ENCODE measurements around the gene LRRTM4. TPM values are rescaled to one million over a fixed set of nuclear protein-coding genes. Genes with fewer than 3 reads are reported as not detected.
"Not testable (repeated sequence)": the region's sequence is repeated elsewhere in the genome, so short reads cannot be mapped to it uniquely, and the experiment has no call there.

Gene LRRTM4
- total RNA-seq, 1 donor from 2014 or later: 1.3 TPM

DNA sequence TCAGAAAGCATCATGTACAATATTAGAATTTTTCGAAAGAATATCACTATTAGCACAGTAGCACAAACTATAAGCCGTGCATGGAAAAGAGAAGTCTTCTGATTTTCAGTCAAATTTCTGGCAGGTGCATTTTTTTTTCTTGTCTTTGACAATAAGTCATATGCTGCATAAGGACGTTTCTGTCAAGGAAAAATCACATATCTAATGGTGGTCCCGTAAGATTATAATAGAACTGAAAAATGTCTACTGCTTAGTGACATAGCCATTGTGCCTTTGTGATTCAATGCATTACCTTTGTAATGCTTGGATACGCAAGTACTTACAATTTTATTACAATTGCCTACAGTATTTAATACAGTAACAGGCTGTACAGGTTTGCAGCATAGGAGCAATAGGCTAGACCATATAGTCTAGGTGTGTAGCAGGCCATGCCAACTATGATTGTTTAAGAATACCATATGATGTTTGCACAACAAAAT, 329.3 kb downstream of the LRRTM4 start:
- DNase-seq (ENCODE audit: low spot score): no peak
- intact Hi-C loops (cut with DNase I): no loop called here

DNA sequence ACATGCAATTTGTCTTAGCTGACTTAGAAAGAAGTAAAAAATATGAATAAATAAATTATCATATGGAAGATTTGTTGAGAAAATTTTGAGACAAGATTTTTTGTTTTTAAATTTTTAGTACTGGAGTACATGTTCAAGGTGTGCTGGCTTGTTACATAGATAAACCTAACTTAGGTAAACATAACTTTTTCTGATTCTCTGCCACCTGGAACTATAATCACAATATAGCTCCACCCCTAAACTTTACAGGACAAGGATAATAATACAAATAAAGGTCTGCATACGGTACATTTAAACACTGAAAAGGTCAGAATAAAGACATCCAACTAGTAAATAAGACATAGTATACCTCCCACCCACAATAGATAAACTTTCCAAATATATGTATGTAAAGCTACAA, 330.5 kb downstream of the LRRTM4 start:
- intact Hi-C loops (cut with DNase I): no loop called here
- DNase-seq (ENCODE audit: low spot score): no peak

DNA sequence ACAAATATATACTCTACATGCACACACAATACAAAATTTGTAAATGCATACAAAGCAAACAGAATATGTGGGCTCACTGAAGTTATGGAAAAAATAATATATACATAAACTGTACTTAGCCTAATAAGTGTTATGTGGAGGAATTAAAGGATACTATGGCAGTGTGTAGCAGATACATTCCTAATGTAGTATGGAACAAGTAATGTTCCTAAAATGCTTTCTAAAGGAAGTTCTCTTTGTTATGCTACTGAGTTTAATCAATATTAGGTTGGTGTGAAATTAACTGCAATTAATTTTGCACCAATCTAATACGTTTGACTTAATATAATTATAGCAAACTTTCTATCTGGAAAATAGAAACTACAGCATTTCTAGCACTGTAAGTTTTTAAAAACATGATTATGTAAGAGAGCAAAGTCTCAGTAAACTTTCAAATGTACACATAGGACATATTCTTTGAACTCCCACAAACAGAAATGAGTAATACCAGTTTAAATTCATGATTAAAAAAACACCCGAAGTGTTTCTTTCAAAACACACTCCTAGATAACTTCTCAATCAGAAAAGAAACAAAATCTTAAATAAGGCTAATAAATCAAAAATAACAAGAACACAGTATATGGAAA, 331.3 kb downstream of the LRRTM4 start:
- no peak for DNase-seq (ENCODE audit: low spot score)
- intact Hi-C loops (cut with DNase I): no loop called here

- intact Hi-C loops (cut with DNase I): no loop called here
- no peak for DNase-seq (ENCODE audit: low spot score)
Measured at GRCh38 chr2:77185052-77185451, 337.1 kb downstream of the LRRTM4 start.

DNA sequence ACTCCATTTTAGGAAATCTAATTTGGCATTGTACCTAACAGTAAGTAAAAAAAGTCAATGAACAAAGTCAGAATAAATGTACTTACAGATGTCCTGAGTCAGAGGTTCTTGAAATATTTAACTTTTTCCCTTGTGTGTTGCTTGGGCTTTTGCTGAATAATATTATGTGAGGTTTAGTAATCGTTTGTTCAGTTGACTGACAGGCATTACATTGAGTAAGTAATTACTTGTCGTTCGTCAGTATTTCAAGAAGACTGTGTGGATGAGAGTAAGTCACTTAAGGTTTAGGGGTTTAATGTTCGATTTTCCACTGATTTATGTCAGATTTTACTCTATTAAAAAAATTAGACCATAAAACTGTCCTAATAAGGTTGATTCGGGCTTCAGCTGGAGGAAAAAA, 342.9 kb downstream of the LRRTM4 start:
- intact Hi-C loops (cut with DNase I): no loop called here
- DNase-seq (ENCODE audit: low spot score): no peak

GRCh38 chr2:77175266-77175780, 346.9 kb downstream of the LRRTM4 start:
- intact Hi-C loops (cut with DNase I); DNase-seq (ENCODE audit: low spot score): not testable (repeated sequence)

GRCh38 chr2:77169426-77169825, 352.8 kb downstream of the LRRTM4 start:
- no peak for DNase-seq (ENCODE audit: low spot score)
- intact Hi-C loops (cut with DNase I): no loop called here

DNA sequence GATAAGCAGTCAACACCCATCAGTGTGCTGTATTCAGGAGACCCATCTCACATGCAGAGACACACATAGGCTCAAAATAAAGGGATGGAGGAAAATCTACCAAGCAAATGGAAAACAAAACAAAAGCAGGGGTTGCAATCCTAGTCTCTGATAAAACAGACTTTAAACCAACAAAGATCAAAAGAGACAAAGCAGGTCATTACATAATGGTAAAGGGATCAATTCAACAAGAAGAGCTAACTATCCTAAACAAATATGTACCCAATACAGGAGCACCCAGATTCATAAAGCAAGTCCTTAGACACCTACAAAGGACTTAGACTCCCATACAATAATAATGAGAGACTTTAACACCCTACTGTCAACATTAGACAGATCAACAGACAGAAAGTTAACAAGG, 358.2 kb downstream of the LRRTM4 start:
- intact Hi-C loops (cut with DNase I); DNase-seq (ENCODE audit: low spot score): not testable (repeated sequence)

DNA sequence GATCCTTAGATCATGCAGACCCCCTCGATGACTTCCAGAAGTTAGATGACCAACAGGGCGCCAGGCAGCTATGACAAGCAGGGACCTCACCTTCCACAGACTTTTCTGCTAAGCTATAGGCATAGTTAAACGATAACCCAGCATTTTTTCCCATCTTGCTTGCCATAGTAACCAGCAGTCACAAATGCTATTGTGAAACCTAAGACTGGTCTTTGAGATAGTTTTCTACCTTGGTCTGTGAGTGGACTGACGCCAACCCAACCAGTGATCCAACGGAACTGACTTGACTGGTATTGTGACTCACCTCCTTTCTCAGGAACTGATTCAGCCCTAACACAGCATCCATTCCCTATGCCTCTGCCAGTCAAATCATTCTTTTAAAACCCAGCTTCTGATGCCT, 361.2 kb downstream of the LRRTM4 start:
- intact Hi-C loops (cut with DNase I): no loop called here

DNA sequence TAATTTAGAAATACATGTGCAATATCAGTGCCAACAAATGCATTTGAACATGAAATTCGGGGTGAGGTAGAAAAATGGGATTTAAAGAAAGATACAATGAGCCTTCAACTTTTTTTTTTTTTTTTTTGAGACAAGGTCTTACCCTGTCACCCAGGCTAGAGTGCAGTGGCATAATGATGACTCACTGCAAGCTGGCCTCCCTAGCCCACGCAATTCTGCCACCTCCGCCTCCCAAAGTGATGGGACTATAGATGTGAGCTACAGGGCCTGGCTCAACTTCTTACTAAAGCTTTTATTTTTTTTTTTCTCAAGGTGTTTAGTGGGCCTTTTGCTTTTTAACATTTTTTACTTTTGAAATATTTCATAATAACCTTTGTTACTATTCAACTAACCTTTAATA, 365.6 kb downstream of the LRRTM4 start:
- intact Hi-C loops (cut with DNase I): no loop called here
- no peak for DNase-seq (ENCODE audit: low spot score)

More for the DNA sequence above, 361.2 kb downstream of the LRRTM4 start:
- no peak for DNase-seq (ENCODE audit: low spot score)

DNA sequence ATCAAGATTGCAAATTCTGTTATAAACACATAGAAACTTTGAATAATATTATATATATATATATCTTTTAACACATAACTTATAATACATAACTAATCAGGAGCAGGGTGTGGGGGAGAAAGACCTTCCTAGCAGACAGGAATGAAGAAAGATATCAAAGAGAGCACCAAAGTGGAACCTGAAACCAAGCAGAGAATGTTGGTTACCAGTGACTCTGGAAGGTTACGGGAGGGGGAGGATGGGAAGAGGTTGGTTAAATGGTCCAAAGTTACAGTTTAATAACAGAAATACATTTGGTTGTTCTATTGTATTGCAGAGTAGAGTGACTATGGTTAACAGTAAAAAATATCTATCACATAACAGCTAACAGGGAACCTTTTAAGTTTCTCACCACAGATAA, 366.7 kb downstream of the LRRTM4 start:
- DNase-seq (ENCODE audit: low spot score): no peak
- intact Hi-C loops (cut with DNase I): no loop called here

GRCh38 chr2:77149565-77149964, 372.6 kb downstream of the LRRTM4 start:
- DNase-seq (ENCODE audit: low spot score): no peak
- intact Hi-C loops (cut with DNase I): no loop called here

DNA sequence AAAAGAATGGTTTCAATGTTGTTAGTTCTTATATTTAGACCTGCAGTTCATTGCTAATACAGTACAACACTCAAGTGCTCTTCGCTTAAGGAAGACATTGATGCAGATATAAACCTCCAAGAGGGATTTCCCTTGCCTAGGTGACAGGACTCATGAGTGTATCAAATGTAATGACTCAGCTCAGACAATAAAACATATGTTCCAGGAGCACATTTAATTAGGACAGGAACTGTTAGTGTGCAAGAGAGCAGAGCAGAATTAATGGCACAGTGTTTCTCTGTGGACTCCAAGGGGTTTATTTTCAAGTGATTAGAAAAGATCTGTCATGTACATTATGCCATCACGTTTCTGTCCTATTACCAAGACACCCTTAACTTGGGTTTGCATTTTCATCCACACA, 375.0 kb downstream of the LRRTM4 start:
- intact Hi-C loops (cut with DNase I): no loop called here
- no peak for DNase-seq (ENCODE audit: low spot score)

DNA sequence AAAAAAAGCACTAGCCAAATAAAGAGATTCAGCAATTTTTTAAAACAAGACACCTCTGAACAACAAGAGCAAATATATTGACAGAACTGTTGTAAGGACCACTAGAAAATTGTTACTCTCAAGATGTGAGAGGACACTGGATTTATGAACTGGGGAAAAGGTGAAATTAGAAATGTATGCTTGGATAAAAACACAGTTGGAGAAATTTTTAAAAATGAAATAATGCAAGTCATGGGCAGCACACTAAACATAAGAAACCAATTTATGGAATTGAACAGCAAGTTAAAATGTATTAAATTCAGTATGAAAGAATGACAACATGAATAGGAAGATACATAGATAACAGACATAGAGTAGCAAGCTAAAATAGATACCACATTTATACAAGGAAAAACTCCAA, 377.4 kb downstream of the LRRTM4 start:
- intact Hi-C loops (cut with DNase I): no loop called here
- no peak for DNase-seq (ENCODE audit: low spot score)

DNA sequence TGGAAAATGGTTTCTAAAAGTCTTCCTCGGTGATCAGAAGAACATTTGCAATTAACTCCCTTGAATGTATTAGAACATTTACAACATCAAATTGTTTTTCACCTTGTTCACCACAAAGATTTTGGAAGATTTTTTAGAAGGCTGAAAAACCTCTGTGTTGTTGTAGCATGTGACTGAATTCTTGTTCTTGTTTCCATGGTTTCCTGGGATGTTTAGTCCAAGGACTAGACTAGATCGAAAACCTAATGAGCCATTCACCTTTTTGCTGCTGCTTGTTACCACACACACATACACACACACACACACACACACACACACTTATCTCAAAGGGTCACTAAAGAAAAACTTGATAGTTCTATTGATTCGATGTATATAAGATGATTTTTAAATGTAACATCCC, 380.0 kb downstream of the LRRTM4 start:
- intact Hi-C loops (cut with DNase I): no loop called here
- no peak for DNase-seq (ENCODE audit: low spot score)

GRCh38 chr2:77128479-77128878, 393.7 kb downstream of the LRRTM4 start:
- intact Hi-C loops (cut with DNase I); DNase-seq (ENCODE audit: low spot score): not testable (repeated sequence)

DNA sequence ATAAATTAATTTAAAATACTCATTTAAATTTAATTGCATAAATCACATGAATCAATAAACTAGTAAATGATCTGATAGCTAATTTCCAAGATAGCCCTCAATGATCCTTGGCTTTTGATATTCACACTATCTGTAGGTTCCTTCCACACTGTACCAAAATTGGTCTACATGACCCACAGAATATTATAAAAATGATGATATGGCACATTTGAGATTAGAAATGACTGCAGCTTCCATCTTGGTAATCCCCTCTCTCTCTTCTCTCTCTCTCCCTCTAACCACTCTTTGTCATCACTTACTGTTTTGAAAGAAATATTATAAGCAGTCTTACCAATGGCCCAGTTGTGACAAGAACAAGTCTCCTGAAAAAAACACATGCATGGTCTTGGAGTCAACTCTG, 394.8 kb downstream of the LRRTM4 start:
- intact Hi-C loops (cut with DNase I): no loop called here
- DNase-seq (ENCODE audit: low spot score): no peak

- DNase-seq (ENCODE audit: low spot score): no peak
- intact Hi-C loops (cut with DNase I): no loop called here
Measured at GRCh38 chr2:77121518-77121917, 400.7 kb downstream of the LRRTM4 start.

- intact Hi-C loops (cut with DNase I): no loop called here
- no peak for DNase-seq (ENCODE audit: low spot score)
Measured at GRCh38 chr2:77119333-77119732, 402.8 kb downstream of the LRRTM4 start.

DNA sequence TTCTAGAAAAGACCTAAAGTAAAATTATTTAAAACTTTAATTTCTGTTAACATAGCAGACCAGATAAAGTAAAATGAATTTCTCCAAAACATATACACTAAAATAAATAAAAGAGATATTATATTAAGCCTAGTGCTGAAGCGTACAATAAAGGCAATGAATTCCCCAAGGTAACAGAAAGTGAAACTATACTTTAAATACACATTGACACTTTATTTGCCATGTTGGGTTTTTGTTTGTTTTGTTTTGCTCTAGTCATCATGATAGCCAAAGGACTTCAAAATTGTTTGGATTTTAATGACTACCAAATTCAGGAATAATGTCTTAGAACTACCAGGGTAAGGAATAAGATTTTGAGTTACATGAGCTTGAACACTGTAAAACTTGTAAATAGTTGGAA, 413.3 kb downstream of the LRRTM4 start:
- no peak for DNase-seq (ENCODE audit: low spot score)
- intact Hi-C loops (cut with DNase I): no loop called here

DNA sequence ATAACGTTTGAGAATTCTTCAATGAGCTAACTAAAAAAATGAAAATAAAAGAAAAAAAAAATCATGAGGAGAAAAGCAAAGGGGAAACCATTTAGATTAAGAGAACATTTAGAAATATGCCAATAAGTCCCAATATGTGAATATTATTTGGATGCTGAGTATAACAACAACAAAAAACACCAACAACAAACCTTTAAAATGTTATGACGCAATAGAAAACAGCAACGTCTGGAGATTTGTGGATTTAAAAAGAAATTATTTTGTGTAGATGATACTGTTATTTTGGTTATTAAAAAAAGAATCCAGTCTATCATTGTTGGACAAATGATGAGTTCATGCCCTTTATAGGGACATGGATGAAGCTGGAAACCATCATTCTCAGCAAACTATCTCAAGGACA, 417.2 kb downstream of the LRRTM4 start:
- intact Hi-C loops (cut with DNase I): no loop called here
- no peak for DNase-seq (ENCODE audit: low spot score)

DNA sequence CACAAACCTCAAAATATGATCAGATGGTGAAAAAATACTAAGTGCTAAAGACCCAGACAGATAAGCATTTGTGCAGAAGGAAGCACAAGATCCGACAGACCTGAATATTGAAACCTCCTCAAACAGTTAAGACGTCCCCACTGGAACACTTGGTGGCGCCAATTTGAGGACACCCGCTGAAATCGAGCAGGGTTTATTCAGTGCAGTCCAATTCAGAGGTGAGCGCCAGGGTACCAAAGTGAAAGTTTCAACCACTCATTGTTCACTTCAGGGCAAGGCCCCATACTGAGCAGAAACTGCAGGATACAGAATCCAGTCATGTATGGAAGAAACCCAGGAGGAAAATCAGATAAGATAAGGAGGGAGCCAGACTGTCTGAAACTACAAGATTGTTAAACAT, 417.6 kb downstream of the LRRTM4 start:
- intact Hi-C loops (cut with DNase I): no loop called here

More for the DNA sequence above, 417.6 kb downstream of the LRRTM4 start:
- DNase-seq (ENCODE audit: low spot score): no peak
